Neuronal stem cell (in vitro differentiated cells): ENCODE data around the gene COPS9.

Source experiments
- DNase-seq: peaks from one replicate; pipeline ENCODE4 v3.0.0-alpha.2; 2013; ENCODE audit warnings: low spot score
- H2AFZ ChIP-seq: one replicate; pipeline ENCODE4 v1.6.1; 2013; ENCODE audit warnings: mild to moderate bottlenecking, low read length, inconsistent platforms
- H2AK5ac ChIP-seq: 2 replicates; pipeline ENCODE4 v1.6.1; 2013; ENCODE audit warnings: low read depth, mild to moderate bottlenecking, inconsistent platforms, low read length, moderate library complexity, mixed read lengths
- H2BK120ac ChIP-seq: 2 replicates; pipeline ENCODE4 v1.6.1; 2013; ENCODE audit warnings: low read depth, mild to moderate bottlenecking, inconsistent platforms, low read length, moderate library complexity, mixed read lengths
- H2BK12ac ChIP-seq: one replicate; pipeline ENCODE4 v1.6.1; 2013; ENCODE audit warnings: low read length, inconsistent platforms
- H2BK15ac ChIP-seq: 2 replicates; pipeline ENCODE4 v1.6.1; 2013; ENCODE audit warnings: mild to moderate bottlenecking, low read length, inconsistent platforms, mixed read lengths
- H2BK5ac ChIP-seq: one replicate; pipeline ENCODE4 v1.6.1; 2013; ENCODE audit warnings: inconsistent platforms, mild to moderate bottlenecking, low read length, moderate library complexity
- H3K14ac ChIP-seq: one replicate; pipeline ENCODE4 v1.6.1; 2013; ENCODE audit warnings: low read length, inconsistent platforms
- H3K18ac ChIP-seq: 2 replicates; pipeline ENCODE4 v1.6.1; 2013; ENCODE audit warnings: low read length, inconsistent platforms
- H3K23ac ChIP-seq: 2 replicates; pipeline ENCODE4 v1.6.1; 2013; ENCODE audit warnings: low read depth, mild to moderate bottlenecking, mixed read lengths, low read length, inconsistent platforms; ENCODE audit not compliant: poor library complexity
- H3K27ac ChIP-seq: replicated peaks from 3 replicates; pipeline ENCODE4 v1.5.1; 2013; ENCODE audit warnings: low read length, inconsistent platforms
- H3K27me3 ChIP-seq, 3 experiments: 2 replicates each; pipeline ENCODE4 v1.6.1; 2013; ENCODE audit warnings: low read length in 3 of 3, mild to moderate bottlenecking in 2 of 3, inconsistent platforms in 1 of 3, low read depth in 1 of 3, mixed read lengths in 1 of 3, moderate library complexity in 1 of 3; ENCODE audit not compliant: control insufficient read depth in 3 of 3, insufficient read depth in 3 of 3
- H3K36me3 ChIP-seq, 2 donors: replicated peaks in 1 of 2; 2 replicates each; pipeline ENCODE4 v1.6.1; 2013; ENCODE audit warnings: low read length in 2 of 2; ENCODE audit not compliant: control insufficient read depth in 2 of 2, insufficient read depth in 2 of 2
- H3K4ac ChIP-seq: 2 replicates; pipeline ENCODE4 v1.6.1; 2013; ENCODE audit warnings: inconsistent platforms, mild to moderate bottlenecking, low read length, moderate library complexity
- H3K4me1 ChIP-seq, 2 donors: 1 replicate in 1 of 2; 2 replicates in 1 of 2; pipeline ENCODE4 v1.6.1; 2013; ENCODE audit warnings: low read length in 2 of 2, low read depth in 1 of 2; ENCODE audit not compliant: control insufficient read depth in 2 of 2, insufficient read depth in 1 of 2
- H3K4me2 ChIP-seq: one replicate; pipeline ENCODE4 v1.6.1; 2013; ENCODE audit warnings: mild to moderate bottlenecking, low read length, inconsistent platforms; ENCODE audit not compliant: insufficient read depth, poor library complexity, severe bottlenecking
- H3K4me3 ChIP-seq, 2 donors: 2 replicates each; pipeline ENCODE4 v1.5.1; 2013; ENCODE audit warnings: low read length in 2 of 2, mild to moderate bottlenecking in 2 of 2, inconsistent platforms in 1 of 2, moderate library complexity in 1 of 2
- H3K79me1 ChIP-seq: one replicate; pipeline ENCODE4 v1.6.1; 2013; ENCODE audit warnings: low read depth, mild to moderate bottlenecking, inconsistent platforms, low read length, moderate library complexity
- H3K9ac ChIP-seq: one replicate; pipeline ENCODE4 v1.6.1; 2013; ENCODE audit warnings: mild to moderate bottlenecking, low read depth, low read length, inconsistent platforms; ENCODE audit not compliant: poor library complexity
- H3K9me3 ChIP-seq, 2 donors: replicated peaks in 1 of 2; 2 replicates each; pipeline versions ENCODE3 to v1.6.1; 2013; ENCODE audit warnings: low read length in 2 of 2, mild to moderate bottlenecking in 2 of 2, inconsistent platforms in 1 of 2, low read depth in 1 of 2, mixed read lengths in 1 of 2, moderate library complexity in 1 of 2; ENCODE audit not compliant: control insufficient read depth in 2 of 2, insufficient read depth in 1 of 2
- H4K8ac ChIP-seq: one replicate; pipeline ENCODE4 v1.6.1; 2013; ENCODE audit warnings: low read depth, mild to moderate bottlenecking, inconsistent platforms, low read length, moderate library complexity
- H4K91ac ChIP-seq: one replicate; pipeline ENCODE4 v1.6.1; 2013; ENCODE audit warnings: low read length, low read depth, mild to moderate bottlenecking, inconsistent platforms; ENCODE audit not compliant: poor library complexity
- whole genome bisulfite sequencing, 2 donors: extraction: QIAGEN DNeasy Blood & Tissue Kit; methylation state at CpG; one replicate each; pipeline ENCODE4 v1.1.7; 2013; ENCODE audit warnings: missing lambda C conversion rate in 2 of 2, mixed read lengths in 1 of 2; ENCODE audit not compliant: insufficient read length in 2 of 2, insufficient replicate concordance in 1 of 2; ENCODE audit errors: extremely low coverage in 2 of 2; 5-methylcytosine and 5-hydroxymethylcytosine counted together

COPS9 gene

GRCh38 chr2:240128608-240129145, 7.4 kb downstream of the COPS9 start:
- Histone ChIP-seq H3K36me3 (peaks cover 52 to 75% of the 10 kb centered on the region in 2 donors), H3K27ac (no peak overlapping the region), H3K79me1 (no peaks in the 10 kb centered on the region), H2AFZ (no peak overlapping the region), H2BK120ac (no peak overlapping the region), H3K27me3 (no peaks in the 10 kb centered on the region), H4K91ac (no peak overlapping the region), H2BK5ac (no peak overlapping the region), H3K9me3 (no peaks in the 10 kb centered on the region), H2BK12ac (no peak overlapping the region), H3K18ac (no peak overlapping the region), H4K8ac (no peak overlapping the region), H2BK15ac (no peak overlapping the region), H3K4me3 (no peak overlapping the region), H3K14ac (no peak overlapping the region), H2AK5ac (no peak overlapping the region), H3K4me1 (no peaks in the 10 kb centered on the region), H3K9ac (no peak overlapping the region), H3K4me2 (no peak overlapping the region), H3K23ac (no peak overlapping the region), H3K4ac (no peak overlapping the region)
- no CpG with 5 or more reads among the region's 12 CpGs for WGBS, 2 donors
- no peak for DNase-seq

- Histone ChIP-seq H3K9me3 (no peaks in the 10 kb centered on the region), H3K36me3 (peaks cover 48 to 69% of the 10 kb centered on the region in 2 donors), H2BK5ac (no peak overlapping the region), H3K27ac (no peak overlapping the region), H3K4me2 (no peak overlapping the region), H3K4ac (no peak overlapping the region), H3K9ac (no peak overlapping the region), H3K23ac (no peak overlapping the region), H3K79me1 (no peaks in the 10 kb centered on the region), H3K18ac (no peak overlapping the region), H2BK120ac (no peak overlapping the region), H3K14ac (no peak overlapping the region), H2AFZ (no peak overlapping the region), H2AK5ac (no peak overlapping the region), H4K91ac (no peak overlapping the region), H2BK12ac (no peak overlapping the region), H3K27me3 (no peaks in the 10 kb centered on the region), H3K4me1 (no peaks in the 10 kb centered on the region), H2BK15ac (no peak overlapping the region), H3K4me3 (no peak overlapping the region), H4K8ac (no peak overlapping the region)
- no CpG with 5 or more reads among the region's 16 CpGs for WGBS, 2 donors
- no peak for DNase-seq
Measured at GRCh38 chr2:240127911-240128607, 8.0 kb downstream of the COPS9 start.

GRCh38 chr2:240127191-240127750, 8.8 kb downstream of the COPS9 start:
- Histone ChIP-seq H3K27ac (no peak overlapping the region), H3K4me1 (no peaks in the 10 kb centered on the region), H3K18ac (no peak overlapping the region), H2AFZ (no peak overlapping the region), H3K23ac (no peak overlapping the region), H3K27me3 (no peaks in the 10 kb centered on the region), H2BK15ac (no peak overlapping the region), H3K4me3 (no peak overlapping the region), H3K4ac (no peak overlapping the region), H3K9me3 (no peaks in the 10 kb centered on the region), H3K36me3 (peaks cover 41 to 61% of the 10 kb centered on the region in 2 donors), H2BK12ac (no peak overlapping the region), H3K4me2 (no peak overlapping the region), H4K91ac (no peak overlapping the region), H3K9ac (no peak overlapping the region), H3K79me1 (no peaks in the 10 kb centered on the region), H2BK5ac (no peak overlapping the region), H4K8ac (no peak overlapping the region), H2BK120ac (no peak overlapping the region), H2AK5ac (no peak overlapping the region), H3K14ac (no peak overlapping the region)
- DNase-seq: no peak
- no CpG with 5 or more reads among the region's 7 CpGs for WGBS, 2 donors

GRCh38 chr2:240126731-240127130, 9.4 kb downstream of the COPS9 start:
- no peaks in the 10 kb centered on the region for H3K79me1 ChIP-seq
- H3K4ac ChIP-seq: no peak overlapping the region
- no peak overlapping the region for H3K23ac ChIP-seq
- H2BK12ac ChIP-seq: no peak overlapping the region
- H4K8ac ChIP-seq: no peak overlapping the region
- H2AK5ac ChIP-seq: no peak overlapping the region
- H3K9me3 ChIP-seq: no peaks in the 10 kb centered on the region
- no peaks in the 10 kb centered on the region for H3K27me3 ChIP-seq
- H2BK5ac ChIP-seq: no peak overlapping the region
- H3K4me3 ChIP-seq: no peak overlapping the region
- no peaks in the 10 kb centered on the region for H3K4me1 ChIP-seq
- no peak overlapping the region for H3K18ac ChIP-seq
- no peak overlapping the region for H2BK120ac ChIP-seq
- WGBS, 2 donors: no CpG with 5 or more reads among the region's 10 CpGs
- H3K9ac ChIP-seq: no peak overlapping the region
- peaks cover 35 to 55% of the 10 kb centered on the region in 2 donors for H3K36me3 ChIP-seq
- no peak overlapping the region for H3K14ac ChIP-seq
- no peak overlapping the region for H3K27ac ChIP-seq
- no peak overlapping the region for H4K91ac ChIP-seq
- no peak overlapping the region for H2BK15ac ChIP-seq
- H3K4me2 ChIP-seq: no peak overlapping the region
- no peak overlapping the region for H2AFZ ChIP-seq
- no peak for DNase-seq
